K562 (cell line): ENCODE measurements around the gene TRIP10. TPM values are rescaled to one million over a fixed set of nuclear protein-coding genes. Genes with fewer than 3 reads are reported as not detected.

Experiments
- ATAC-seq: fragments of 200-7000 bp; cut with Tn5 transposase; 3 replicates; pipeline ENCODE4 v1.9.1; 2020; ENCODE audit warnings: moderate library complexity
- BruUV-seq: library from RNA; stranded (reverse); fragments of 400-500 nt; replicated peaks from 2 replicates; lab custom pipeline; 2021; lab: Mats Ljungman, UMichigan
- CTCF ChIA-PET: fragments of 300-600 bp; formaldehyde crosslinking; extraction: SDS; loops from one replicate; lab custom pipeline; 2021; ENCODE audit warnings: low intra/inter-chr PET ratio; lab: Yijun Ruan, JAX
- POLR2A ChIA-PET: fragments of 300-600, 350-650 bp; sonication (Branson Sonifier 250); formaldehyde crosslinking; extraction: SDS; loops from one replicate; lab custom pipeline; 2021; ENCODE audit warnings: antibody characterized with exemption, inconsistent platforms; lab: Yijun Ruan, JAX
- DNase-seq, 4 experiments: peaks; one replicate each; pipeline versions ENCODE4 v3.0.0 to v3.0.0-alpha.2; 2011 to 2018; ENCODE audit warnings: low spot score in 3 of 4, mixed read lengths in 3 of 4; ENCODE audit errors: extremely low read depth in 1 of 4
- FAIRE-seq: peaks from 2 replicates; lab custom pipeline; 2011; peaks lifted over from hg19 to GRCh38; lab: Jason Lieb, UNC
- H2AFZ ChIP-seq: 2 replicates; pipeline ENCODE4 v1.6.0; 2011; ENCODE audit warnings: low read depth, low read length, control low read depth, inconsistent platforms
- H3K27ac ChIP-seq: fragments of 200-600 bp; 3 replicates; pipeline ENCODE4 v1.8.0; 2011; ENCODE audit warnings: low read depth, mild to moderate bottlenecking, control low read depth, inconsistent platforms, low read length, moderate library complexity, mixed read lengths; ENCODE audit errors: extremely low read depth
- H3K27me3 ChIP-seq, 2 experiments: fragments of 300-600 bp in 1 of 2; 2 replicates in 1 of 2; 3 replicates in 1 of 2; pipeline versions ENCODE4 v1.6.0 to v1.8.0; 2011; ENCODE audit warnings: inconsistent platforms in 2 of 2, low read length in 2 of 2, mild to moderate bottlenecking in 1 of 2, mixed read lengths in 1 of 2, moderate library complexity in 1 of 2; ENCODE audit not compliant: control insufficient read depth in 2 of 2, insufficient read depth in 2 of 2
- H3K36me3 ChIP-seq: fragments of 300-600 bp; 3 replicates; pipeline ENCODE4 v1.8.0; 2011; ENCODE audit warnings: mild to moderate bottlenecking, low read length, inconsistent platforms; ENCODE audit not compliant: control insufficient read depth, insufficient read depth
- H3K4me1 ChIP-seq, 2 experiments: fragments of 200-600 bp in 1 of 2; replicated peaks in 1 of 2; 2 replicates in 1 of 2; 3 replicates in 1 of 2; pipeline versions ENCODE4 v1.5.1 to v1.8.0; 2011; ENCODE audit warnings: inconsistent platforms in 2 of 2, low read length in 2 of 2, mild to moderate bottlenecking in 1 of 2, mixed read lengths in 1 of 2, moderate library complexity in 1 of 2; ENCODE audit not compliant: control insufficient read depth in 2 of 2, insufficient read depth in 2 of 2
- H3K4me2 ChIP-seq: 2 replicates; pipeline ENCODE4 v1.6.1; 2011; ENCODE audit warnings: low read length, control low read depth, inconsistent platforms, mixed read lengths; ENCODE audit not compliant: insufficient read depth
- H3K4me3 ChIP-seq: fragments of 200-600 bp; sonication (generic), shearing (Covaris generic); 2 replicates; pipeline ENCODE4 v1.5.1; 2016; ENCODE audit warnings: control low read depth, inconsistent platforms
- H3K79me2 ChIP-seq: fragments of 200-600 bp; 3 replicates; pipeline ENCODE4 v1.8.0; 2011; ENCODE audit warnings: low read length, inconsistent platforms; ENCODE audit not compliant: control insufficient read depth, insufficient read depth
- H3K9ac ChIP-seq, 2 experiments: 2 replicates each; pipeline versions ENCODE4 v1.6.0 to v1.6.1; 2011; ENCODE audit warnings: low read depth in 2 of 2, low read length in 2 of 2, control low read depth in 1 of 2, inconsistent platforms in 1 of 2, mild to moderate bottlenecking in 1 of 2, mixed read lengths in 1 of 2; ENCODE audit not compliant: insufficient read depth in 1 of 2
- H3K9me1 ChIP-seq: one replicate; pipeline ENCODE4 v1.6.0; 2011; ENCODE audit warnings: inconsistent platforms, mild to moderate bottlenecking, low read length, moderate library complexity; ENCODE audit not compliant: control insufficient read depth, insufficient read depth
- H3K9me3 ChIP-seq: replicated peaks from 2 replicates; pipeline ENCODE4 v1.5.1; 2011; ENCODE audit warnings: low read depth, low read length, inconsistent platforms; ENCODE audit not compliant: control insufficient read depth, insufficient read depth
- H4K20me1 ChIP-seq: replicated peaks from 2 replicates; pipeline ENCODE4 v1.6.1; 2011; ENCODE audit warnings: low read length, inconsistent platforms, mixed read lengths; ENCODE audit not compliant: control insufficient read depth, insufficient read depth
- ELK1 ChIP-seq: sonication (generic); formaldehyde crosslinking; IDR thresholded peaks from 2 replicates; pipeline ENCODE4 v1.8.1; 2022; ENCODE audit warnings: missing genetic modification reagents
- ESRRA ChIP-seq: fragments of 450-650 bp; IDR thresholded peaks from 2 replicates; pipeline ENCODE4 v1.6.1; 2014; ENCODE audit warnings: low read depth, mild to moderate bottlenecking, moderate library complexity, borderline replicate concordance
- ETV6 ChIP-seq, 3 experiments: fragments of 150-350 bp in 1 of 3; sonication (generic) in 1 of 3; formaldehyde crosslinking in 1 of 3; IDR thresholded peaks; 2 replicates each; pipeline versions ENCODE4 v1.6.1 to v1.8.0; 2014 to 2022; ENCODE audit warnings: borderline replicate concordance in 2 of 3, low read depth in 2 of 3, antibody characterized with exemption in 1 of 3, low read length in 1 of 3, mild to moderate bottlenecking in 1 of 3, missing genetic modification reagents in 1 of 3
- MTA1 ChIP-seq: fragments of 450-650 bp; IDR thresholded peaks from 2 replicates; pipeline ENCODE4 v1.6.1; 2017; ENCODE audit warnings: borderline replicate concordance
- NFE2L1 ChIP-seq: fragments of 450-650 bp; IDR thresholded peaks from 2 replicates; pipeline ENCODE4 v1.6.1; 2016; ENCODE audit warnings: missing genetic modification characterization, low read depth, mild to moderate bottlenecking, missing compliant biosample characterization, moderate library complexity, borderline replicate concordance
- RBM17 ChIP-seq: fragments of 200-400 bp; formaldehyde crosslinking; IDR thresholded peaks from 2 replicates; pipeline ENCODE4 v1.6.1; 2017; ENCODE audit warnings: low read depth, mild to moderate bottlenecking, low read length, borderline replicate concordance
- RERE ChIP-seq: sonication (generic); formaldehyde crosslinking; IDR thresholded peaks from 2 replicates; pipeline ENCODE4 v1.8.0; 2023; ENCODE audit warnings: missing genetic modification reagents, mild to moderate bottlenecking, borderline replicate concordance
- ZNF197 ChIP-seq: fragments of 200-800 bp; sonication (Bioruptor generic); IDR thresholded peaks from 2 replicates; pipeline ENCODE4 v1.6.1; 2016; ENCODE audit warnings: low read depth, missing genetic modification characterization, missing compliant biosample characterization
- WGBS: fragments of 100-300 bp; shearing (Covaris generic); methylation state at CpG from one replicate; pipeline ENCODE4 v1.1.6; 2016; ENCODE audit warnings: low coverage, mixed read lengths; ENCODE audit not compliant: insufficient coverage; ENCODE audit errors: missing lambda C conversion rate; 5-methylcytosine and 5-hydroxymethylcytosine counted together
- in situ Hi-C: fragments of 300-500 bp; cut with MboI; formaldehyde crosslinking; loops from 4 replicates; pipeline ENCODE4 v1.15.0; 2018; ENCODE audit warnings: inconsistent platforms, mixed read lengths
- intact Hi-C: fragments of 100-400 bp; cut with micrococcal nuclease; formaldehyde crosslinking; loops from 2 replicates; pipeline ENCODE4 v1.14.2; 2022
- polyA plus RNA-seq, 8 experiments: library from polyadenylated mRNA; depleted of rRNA in 4 of 8; stranded (reverse) in 5 of 8; unstranded in 3 of 8; fragments of >200 nt; fragmentation: Nextera tagmentation in 2 of 8; fragmentation: Illumina TruSeq in 1 of 8; extraction: Ambion mirVana in 2 of 8; extraction: Trizol in 1 of 8; gene quantifications; 2 replicates each; pipeline versions ENCODE4 v1.2.1 to v1.2.3, GENCODE V29; 2011 to 2014; ENCODE audit warnings: inconsistent platforms in 1 of 8, missing spikeins in 1 of 8
- total RNA-seq, 7 experiments: library from RNA; depleted of rRNA in 6 of 7; stranded (reverse); fragments of >200 nt in 6 of 7; fragmentation: Illumina TruSeq in 2 of 7; extraction: Trizol in 2 of 7; gene quantifications; 2 replicates each; pipeline versions ENCODE4 v1.2.1 to v1.2.3, GENCODE V29; 2011 to 2021; ENCODE audit warnings: low replicate concordance in 1 of 7

The TRIP10 gene
- total and polyA plus RNA-seq, 9 of the 15 experiments (the other 6 are each of a cell fraction or from before 2014, with no cell fraction given), result 1.2 to 66.8 (median 36.1) TPM

- POLR2A ChIA-PET, result no interaction called here
- WGBS, result 18% methylated on average over 14 of the region's 16 CpGs
- ATAC-seq (0 out of 3 replicates have a peak, but pooled peaks have one; percentile 29), FAIRE-seq (no peak), DNase-seq (no peak)
- TF ChIP-seq ELK1 (CRISPR knock-in tag) (no peak), ESRRA (peak; percentile 33; the same call in 1 of the 2 replicates), NFE2L1 (no peak)
- intact Hi-C loops (no loop called here), in situ Hi-C loops (no loop called here)
- H4K20me1 ChIP-seq, result 0 out of 2 replicates have a peak, but pooled peaks cover 5% of the 10 kb centered on the region
- no peak overlapping the region for H3K4me2 ChIP-seq
- BruUV-seq, result no TSS peak
- H3K4me3 ChIP-seq, result no peak overlapping the region
- H3K27ac ChIP-seq, result no peak overlapping the region
- no peaks in the 10 kb centered on the region for H3K79me2 ChIP-seq
- H3K9me1 ChIP-seq, result no peaks in the 10 kb centered on the region
- no peaks in the 10 kb centered on the region for H3K36me3 ChIP-seq
- no peaks in the 10 kb centered on the region for H3K9me3 ChIP-seq
- no peak overlapping the region for H2AFZ ChIP-seq
- H3K4me1 ChIP-seq, result peaks cover 0 to 23% of the 10 kb centered on the region in 2 experiments; a peak in 2 of 5 replicates
- CTCF ChIA-PET, result no interaction called here
- peaks cover 13 to 40% of the 10 kb centered on the region in 2 experiments; a peak in 4 of 5 replicates for H3K27me3 ChIP-seq
- peak overlapping the region in 1 of 2 experiments; percentile 71; a peak in 1 of 4 replicates for H3K9ac ChIP-seq
Observed at GRCh38 chr19:6707658-6708018, 31.8 kb upstream of the TRIP10 start.

- H3K36me3 ChIP-seq, result no peaks in the 10 kb centered on the region
- FAIRE-seq (no peak), ATAC-seq (no peak), DNase-seq (no peak)
- peaks cover 9 to 40% of the 10 kb centered on the region in 2 experiments; a peak in 4 of 5 replicates for H3K27me3 ChIP-seq
- no peak overlapping the region for H3K4me3 ChIP-seq
- ChIA-PET CTCF (no interaction called here), POLR2A (no interaction called here)
- H2AFZ ChIP-seq, result no peak overlapping the region
- no peak overlapping the region for H3K27ac ChIP-seq
- H3K9me1 ChIP-seq, result no peaks in the 10 kb centered on the region
- WGBS, result 6% methylated on average over 3 of the region's 3 CpGs
- no peak overlapping the region for H3K9ac ChIP-seq
- BruUV-seq, result no TSS peak
- no peaks in the 10 kb centered on the region for H3K9me3 ChIP-seq
- no peak overlapping the region for H3K4me2 ChIP-seq
- intact Hi-C loops (no loop called here), in situ Hi-C loops (no loop called here)
- peaks cover 0 to 23% of the 10 kb centered on the region in 2 experiments; a peak in 2 of 5 replicates for H3K4me1 ChIP-seq
- H4K20me1 ChIP-seq, result 0 out of 2 replicates have a peak, but pooled peaks cover 5% of the 10 kb centered on the region
- H3K79me2 ChIP-seq, result no peaks in the 10 kb centered on the region
- no peak for TF ChIP-seq ETV6 (IDR thresholded peaks at IDR 0.05; ENCODE audit: borderline replicate concordance in 1 of 2, low read depth in 2 of 2, low read length in 1 of 2)
- TF ChIP-seq ETV6 (CRISPR knock-in tag; IDR thresholded peaks at IDR 0.05; ENCODE audit: borderline replicate concordance), result no peak
- no peak for TF ChIP-seq RERE (CRISPR knock-in tag)
- TF ChIP-seq RBM17, result no peak
- no peak for TF ChIP-seq ZNF197 (CRISPR knock-in tag)
- TF ChIP-seq MTA1, result peak; percentile 53; the same call in 1 of the 2 replicates
Observed at GRCh38 chr19:6708346-6708745, 31.1 kb upstream of the TRIP10 start.
